HG03097 (cell line): ENCODE results near the gene SUZ12.
"Not testable (repeated sequence)": the region's sequence is repeated elsewhere in the genome, so short reads cannot be mapped to it uniquely, and the experiment has no call there.

Experiments
- ATAC-seq: cut with Tn5 transposase; IDR thresholded peaks from one replicate; pipeline ENCODE4 v1.9.1; 2021; ENCODE audit not compliant: unreplicated experiment, low FRiP score

The SUZ12 gene

DNA sequence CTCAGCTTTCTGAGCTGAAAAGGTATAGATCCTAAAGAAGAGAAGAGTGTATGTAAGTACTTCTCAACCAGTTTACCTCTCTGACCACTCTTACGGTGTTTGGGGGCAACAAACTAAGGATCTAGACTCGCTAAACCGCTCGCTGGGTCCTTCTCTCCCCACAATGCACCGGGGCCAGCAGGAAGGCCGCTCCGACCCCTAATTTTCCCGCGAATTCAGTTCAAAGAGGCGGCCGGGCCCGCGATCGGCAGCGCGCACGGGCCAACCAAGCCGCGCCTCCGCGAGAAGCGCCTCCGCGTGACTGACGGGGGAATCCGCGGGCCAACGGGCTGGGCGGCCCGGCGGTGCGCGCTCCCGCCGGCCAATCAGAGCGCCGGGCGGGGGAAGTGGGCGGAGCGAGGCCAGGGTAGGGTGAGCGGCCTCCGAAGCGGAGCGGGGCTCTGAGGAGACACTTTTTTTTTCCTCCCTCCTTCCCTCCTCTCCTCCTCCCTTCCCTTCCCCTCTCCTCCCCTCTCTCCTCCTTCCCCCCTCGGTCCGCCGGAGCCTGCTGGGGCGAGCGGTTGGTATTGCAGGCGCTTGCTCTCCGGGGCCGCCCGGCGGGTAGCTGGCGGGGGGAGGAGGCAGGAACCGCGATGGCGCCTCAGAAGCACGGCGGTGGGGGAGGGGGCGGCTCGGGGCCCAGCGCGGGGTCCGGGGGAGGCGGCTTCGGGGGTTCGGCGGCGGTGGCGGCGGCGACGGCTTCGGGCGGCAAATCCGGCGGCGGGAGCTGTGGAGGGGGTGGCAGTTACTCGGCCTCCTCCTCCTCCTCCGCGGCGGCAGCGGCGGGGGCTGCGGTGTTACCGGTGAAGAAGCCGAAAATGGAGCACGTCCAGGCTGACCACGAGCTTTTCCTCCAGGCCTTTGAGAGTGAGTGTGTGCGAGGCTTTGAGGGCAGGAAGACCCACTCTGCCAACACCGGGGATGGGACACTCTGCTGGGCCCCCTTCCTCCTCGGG, at the start of gene SUZ12:
Gene SUZ12 (plus strand): TSS at position 393 of the 995 bp plus-strand sequence. CDS start 240 bp downstream, at position 633.
- ATAC-seq = peak; percentile 93

DNA sequence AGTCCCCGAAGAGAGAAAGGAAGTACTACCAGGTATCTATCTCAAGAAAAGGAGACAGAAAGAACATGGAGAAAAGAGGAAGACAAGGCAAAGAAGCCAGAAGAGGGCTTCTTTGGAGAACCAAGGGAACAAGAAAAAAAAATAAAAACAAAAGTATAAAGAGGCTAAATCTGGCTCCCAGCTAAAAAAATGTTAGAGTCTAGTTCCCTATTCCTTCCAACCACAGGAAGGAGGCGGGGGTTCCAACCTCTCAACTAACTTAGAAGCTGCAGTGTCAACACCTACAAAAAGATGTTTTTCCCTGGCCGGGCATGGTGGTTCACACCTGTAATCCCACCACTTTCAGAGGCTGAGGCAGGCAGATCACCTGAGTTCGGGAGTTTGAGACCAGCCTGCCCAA, 48.7 kb upstream of the SUZ12 start:
- no peak for ATAC-seq

DNA sequence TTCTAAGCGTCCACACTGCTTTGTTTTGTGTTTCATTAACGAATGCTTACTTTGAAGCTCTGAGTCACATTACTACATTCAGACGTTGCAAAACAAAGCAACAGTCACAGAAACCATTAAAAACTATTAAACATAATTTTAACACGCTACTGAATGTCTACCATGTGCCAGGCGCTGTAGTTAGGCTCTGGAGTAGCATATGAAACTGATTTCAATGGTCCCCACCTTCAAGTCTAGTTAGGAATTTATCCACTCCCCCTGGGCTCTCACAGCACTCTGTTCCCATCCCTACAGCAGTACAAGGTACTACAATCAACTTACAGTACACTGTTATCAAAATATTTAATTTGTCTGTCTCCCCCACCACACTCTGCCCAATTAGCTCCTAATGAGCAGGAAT, 35.9 kb upstream of the SUZ12 start:
- ATAC-seq = no peak

DNA sequence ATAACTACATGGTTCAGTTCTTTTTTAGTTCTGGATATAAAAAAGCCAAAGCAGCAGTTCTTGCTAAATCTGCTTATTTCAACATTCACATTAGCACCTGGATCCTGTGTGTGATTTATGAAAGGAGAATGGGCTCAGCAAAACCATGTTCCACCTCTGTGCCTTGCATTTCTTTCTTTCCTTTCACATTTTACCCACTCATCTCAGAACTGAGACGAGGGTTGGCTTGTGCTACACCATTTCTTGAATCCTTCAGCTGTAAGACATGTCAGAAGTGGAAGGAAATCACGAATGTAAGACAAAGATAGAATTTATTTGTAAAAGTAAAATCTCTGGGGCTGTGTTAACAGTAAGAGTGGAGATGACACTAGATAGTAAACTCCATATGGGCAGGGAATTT, 34.1 kb upstream of the SUZ12 start:
- no peak for ATAC-seq

DNA sequence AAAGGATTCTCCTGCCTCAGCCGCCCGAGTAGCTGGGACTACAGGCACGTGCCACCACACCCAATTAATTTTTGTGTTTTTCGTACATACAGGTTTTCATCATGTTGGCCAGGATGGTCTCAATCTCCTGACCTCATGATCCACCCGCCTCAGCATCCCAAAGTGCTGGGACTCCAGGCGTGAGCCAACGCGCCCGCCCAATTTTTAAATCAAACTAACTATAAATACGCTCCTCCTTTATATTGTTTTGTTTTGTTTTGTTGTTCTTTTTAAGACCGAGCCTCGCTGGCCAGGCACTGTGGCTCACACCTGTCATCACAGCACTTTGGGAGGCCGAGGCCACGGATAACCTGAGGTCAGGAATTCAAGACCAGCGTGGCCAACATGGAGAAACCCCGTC, 33.4 kb upstream of the SUZ12 start:
- no peak for ATAC-seq

DNA sequence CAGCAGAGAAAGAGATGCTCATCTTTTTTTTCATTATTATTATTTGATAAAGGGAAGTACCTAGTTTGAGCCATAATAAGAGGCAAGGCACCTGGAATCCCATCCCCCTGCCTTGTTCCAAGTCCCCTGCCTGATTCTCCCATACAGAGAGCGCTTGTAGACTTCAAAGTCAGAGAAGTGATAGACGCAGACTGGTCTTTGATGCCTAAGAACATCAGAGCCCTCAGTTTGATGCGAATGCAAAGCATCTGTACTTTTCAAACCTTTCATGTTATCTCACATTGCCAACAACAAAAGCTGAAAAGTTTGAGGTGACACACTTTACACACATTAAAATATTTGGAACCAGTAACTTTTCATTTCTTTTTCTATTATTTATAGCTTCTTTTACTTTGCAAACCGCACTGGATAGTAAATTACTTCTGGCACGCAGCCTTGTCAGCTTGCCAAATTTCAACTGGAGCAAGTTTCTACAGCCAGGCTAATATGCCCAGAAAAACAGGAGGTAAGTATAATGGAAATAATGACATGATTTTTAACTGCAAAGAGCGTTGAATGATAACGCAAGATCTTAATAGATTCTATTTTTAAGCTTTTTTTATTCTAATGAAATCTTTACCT, 29.4 kb upstream of the SUZ12 start:
- ATAC-seq = no peak

DNA sequence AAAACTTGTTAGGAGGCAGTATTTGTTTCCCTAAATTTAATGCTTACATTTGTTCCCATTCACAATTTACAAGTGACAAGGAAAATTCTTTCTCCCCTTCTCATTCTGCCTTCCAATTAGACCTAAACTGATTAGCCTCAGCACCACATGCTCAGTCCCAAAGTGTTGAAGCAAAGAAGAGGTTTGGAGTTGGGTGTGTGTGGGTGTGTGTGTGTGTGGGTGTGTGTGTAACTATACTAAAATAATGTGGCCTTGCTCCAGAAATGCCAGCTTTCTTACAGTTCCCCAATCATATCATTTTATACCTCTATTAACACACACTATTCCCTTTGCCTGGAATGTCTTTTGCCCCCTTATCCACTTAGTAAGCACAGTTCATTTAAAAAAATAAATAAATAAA, 28.4 kb upstream of the SUZ12 start:
- no peak for ATAC-seq

- ATAC-seq = not testable (repeated sequence)
Observed at GRCh38 chr17:31912705-31913104, 24.1 kb upstream of the SUZ12 start.

DNA sequence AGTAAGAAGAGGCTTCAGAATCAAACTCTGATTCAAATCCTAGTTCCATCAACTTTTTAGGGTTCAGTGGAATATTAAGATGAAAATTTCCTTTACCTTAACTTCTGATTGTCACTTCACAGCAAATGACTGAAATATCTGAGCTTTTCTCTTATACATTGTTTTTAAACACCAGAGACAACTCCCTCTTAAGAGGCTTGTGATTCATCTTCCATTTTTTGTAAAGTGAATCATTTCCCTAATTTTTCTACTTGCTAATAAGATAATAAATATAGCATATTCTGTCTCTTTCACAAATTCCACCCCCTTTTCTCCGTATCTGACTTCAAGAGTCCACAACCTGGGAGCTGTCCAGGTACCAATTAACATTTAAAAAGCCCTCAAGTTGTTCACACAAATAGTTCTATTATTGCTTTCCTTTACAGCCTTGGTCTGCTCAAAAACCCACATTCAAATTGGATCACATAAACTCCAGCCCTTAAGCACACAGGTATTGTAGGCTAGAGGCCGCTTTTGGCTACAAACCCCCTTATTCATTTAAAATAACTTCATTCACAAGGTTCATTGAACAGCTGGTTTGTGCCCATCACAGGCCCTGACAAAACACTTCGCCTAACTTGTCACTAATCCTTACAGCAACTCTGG, 21.2 kb upstream of the SUZ12 start:
- no peak for ATAC-seq

DNA sequence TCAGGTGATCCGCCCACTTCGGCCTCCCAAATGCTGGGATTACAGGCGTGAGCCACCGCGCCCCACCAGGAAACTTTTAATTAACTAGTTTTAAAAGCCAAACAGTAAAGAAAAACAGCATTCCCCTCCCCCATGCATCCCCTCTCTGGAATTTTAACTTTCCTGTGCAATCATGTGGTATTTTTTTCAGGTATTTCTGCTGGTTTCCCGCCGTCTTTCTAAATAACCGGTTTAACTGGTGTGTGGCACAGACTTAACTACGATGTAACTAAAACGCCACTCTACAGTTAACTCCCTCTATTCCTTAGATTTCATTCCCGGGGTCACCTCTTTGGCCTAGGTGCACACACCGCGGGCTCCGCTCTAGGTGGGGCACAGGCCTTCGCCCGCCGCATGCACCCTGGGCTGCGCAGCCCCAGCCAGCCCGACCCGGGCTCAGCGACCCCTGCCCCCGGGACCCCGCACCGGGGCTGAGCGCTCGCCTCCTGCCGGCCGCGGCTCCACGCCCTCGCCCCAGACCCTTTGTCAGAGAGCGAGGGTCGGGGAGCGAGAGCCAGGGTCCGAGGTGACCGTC, 20.2 kb upstream of the SUZ12 start:
- ATAC-seq = no peak

- ATAC-seq = no peak
Observed at GRCh38 chr17:31917065-31917529, 19.7 kb upstream of the SUZ12 start.

DNA sequence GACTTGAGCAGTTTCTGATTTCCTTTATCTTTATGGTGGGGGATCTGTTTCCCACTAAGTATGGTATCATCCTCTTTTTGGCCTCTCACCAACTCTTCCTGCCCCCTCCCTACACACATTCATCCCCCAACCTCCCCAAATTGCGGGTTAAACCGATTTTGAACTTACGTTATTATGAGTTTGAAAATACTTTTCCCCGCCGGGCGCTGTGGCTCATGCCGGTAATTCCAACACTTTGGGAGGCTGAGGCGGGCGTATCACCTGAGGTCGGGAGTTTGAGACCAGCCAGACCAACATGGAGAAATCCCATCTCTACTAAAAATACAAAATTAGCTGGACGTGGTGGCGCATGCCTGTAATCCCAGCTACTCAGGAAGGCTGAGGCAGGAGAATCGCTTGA, 19.1 kb upstream of the SUZ12 start:
- ATAC-seq = not testable (repeated sequence)

GRCh38 chr17:31918701-31919128, 18.1 kb upstream of the SUZ12 start:
- no peak for ATAC-seq

GRCh38 chr17:31919802-31920525, 16.8 kb upstream of the SUZ12 start:
- ATAC-seq = no peak

GRCh38 chr17:31926100-31926729, 10.6 kb upstream of the SUZ12 start:
- ATAC-seq = no peak

DNA sequence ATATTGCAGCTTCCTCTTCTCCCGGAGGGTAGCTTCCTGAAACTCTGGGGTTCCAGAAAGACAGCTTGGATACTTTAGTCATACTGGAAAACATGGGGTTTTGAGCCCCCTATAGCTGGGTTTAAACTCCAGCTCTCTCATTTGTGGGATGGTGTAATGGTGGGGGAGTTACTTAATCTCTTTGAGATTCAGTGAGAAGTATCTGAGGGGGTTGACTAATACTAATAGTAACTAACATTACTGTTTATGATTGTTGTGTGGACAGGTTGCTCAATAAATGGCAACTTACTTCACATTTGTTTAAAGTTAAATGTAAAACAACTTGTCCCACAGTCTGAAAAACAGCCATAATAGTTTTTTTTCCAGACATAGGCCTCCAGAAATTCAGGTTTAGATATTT, 5.1 kb upstream of the SUZ12 start:
- no peak for ATAC-seq

DNA sequence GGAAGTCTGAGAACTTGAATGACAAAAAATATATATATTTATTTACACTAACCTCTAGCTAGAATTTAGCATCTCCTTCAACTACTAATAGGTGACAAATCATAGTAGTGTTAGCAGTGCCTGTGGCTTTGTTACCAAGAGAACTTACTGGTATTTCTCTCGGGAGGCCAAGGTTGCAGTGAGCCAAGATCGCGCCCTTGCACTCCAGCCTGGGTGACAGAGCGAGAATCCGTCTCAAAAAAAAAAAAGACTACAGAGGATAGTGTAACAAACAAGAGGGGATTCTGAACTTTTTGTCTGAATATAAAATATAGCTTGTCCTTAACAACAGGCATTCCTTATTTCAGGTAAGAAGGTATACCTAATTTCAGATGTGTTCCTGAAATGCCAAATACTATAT, 1.3 kb upstream of the SUZ12 start:
- ATAC-seq = no peak

DNA sequence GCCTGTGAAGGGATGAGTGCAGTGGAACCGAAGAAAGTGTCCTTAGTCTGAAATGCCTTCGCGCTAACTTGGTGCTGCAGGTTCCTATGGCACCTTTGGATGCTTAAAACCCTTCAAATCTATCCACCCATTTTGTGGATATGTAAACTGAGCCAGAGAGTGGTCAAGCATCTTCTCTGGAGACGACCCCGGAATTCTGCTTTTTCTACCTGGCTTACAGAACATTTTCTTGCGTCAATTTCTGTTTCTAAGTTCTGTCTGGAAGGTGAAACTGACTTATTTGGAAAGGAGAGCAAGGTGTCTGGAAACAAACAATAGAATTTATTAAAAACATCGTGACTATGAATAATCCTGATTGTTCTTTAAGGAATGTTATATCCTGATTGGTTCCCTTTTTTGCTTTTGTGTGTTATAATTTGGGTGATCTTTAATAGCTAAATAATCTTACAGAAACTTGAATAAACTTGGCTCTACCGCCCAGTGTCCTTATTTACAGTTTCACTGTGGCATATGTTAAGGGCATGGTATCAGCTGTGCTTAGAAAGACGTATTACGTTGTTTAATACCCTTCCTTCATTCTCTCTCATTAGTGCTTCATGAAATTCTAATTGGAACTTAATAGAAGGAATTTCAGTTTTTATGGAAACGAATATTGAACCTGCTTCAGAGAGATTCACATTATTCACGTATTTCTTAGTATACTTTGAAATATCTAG, 1.3 kb downstream of the SUZ12 start:
- not testable (repeated sequence) for ATAC-seq

GRCh38 chr17:31941916-31942315, 5.1 kb downstream of the SUZ12 start:
- ATAC-seq = not testable (repeated sequence)
